GM19438 (cell line): ENCODE measurements around the gene TGFBI.
A peak's percentile ranks its signal among the peaks of the same experiment; 100 is the strongest.

Experiments
- ATAC-seq: cut with Tn5 transposase; IDR thresholded peaks from one replicate; pipeline ENCODE4 v1.9.1; 2021; ENCODE audit warnings: low read depth; ENCODE audit not compliant: unreplicated experiment

Gene TGFBI

GRCh38 chr5:136000932-136001331 is 27.9 kb upstream of the TGFBI start:
- no peak for ATAC-seq

GRCh38 chr5:136001466-136001981 is 27.3 kb upstream of the TGFBI start:
- no peak for ATAC-seq

- no peak for ATAC-seq
Observed at GRCh38 chr5:136004436-136004835, 24.4 kb upstream of the TGFBI start.

- ATAC-seq: no peak
Observed at GRCh38 chr5:136005476-136005875, 23.3 kb upstream of the TGFBI start.

GRCh38 chr5:136006164-136006563 is 22.6 kb upstream of the TGFBI start:
- no peak for ATAC-seq

GRCh38 chr5:136006761-136007251 is 22.0 kb upstream of the TGFBI start:
- no peak for ATAC-seq

- ATAC-seq: no peak
Observed at GRCh38 chr5:136007271-136007670, 21.5 kb upstream of the TGFBI start.

- no peak for ATAC-seq
Observed at GRCh38 chr5:136011414-136012001, 17.3 kb upstream of the TGFBI start.

GRCh38 chr5:136012041-136012804 is 16.6 kb upstream of the TGFBI start:
- no peak for ATAC-seq

- no peak for ATAC-seq
Observed at GRCh38 chr5:136013559-136013958, 15.2 kb upstream of the TGFBI start.

GRCh38 chr5:136014049-136015002 is 14.5 kb upstream of the TGFBI start:
- peak; percentile 82 for ATAC-seq

- ATAC-seq: no peak
Observed at GRCh38 chr5:136015003-136015375, 13.8 kb upstream of the TGFBI start.

GRCh38 chr5:136015966-136016650 is 12.7 kb upstream of the TGFBI start:
- no peak for ATAC-seq

GRCh38 chr5:136016945-136017530 is 11.8 kb upstream of the TGFBI start:
- no peak for ATAC-seq

- ATAC-seq: no peak
Observed at GRCh38 chr5:136018814-136019783, 9.7 kb upstream of the TGFBI start.

GRCh38 chr5:136020001-136020382 is 8.8 kb upstream of the TGFBI start:
- no peak for ATAC-seq

- no peak for ATAC-seq
Observed at GRCh38 chr5:136020383-136021015, 8.3 kb upstream of the TGFBI start.

- ATAC-seq: no peak
Observed at GRCh38 chr5:136021016-136021405, 7.8 kb upstream of the TGFBI start.
